Trophoblast cell (in vitro differentiated cells and primary cell): Measurements from ENCODE around the gene ITPA.

Source experiments
- DNase-seq, 2 donors: peaks; one replicate each; pipeline ENCODE4 v3.0.0-alpha.2; 2016
- H2AFZ ChIP-seq: 2 replicates; pipeline ENCODE4 v1.6.1; 2013; ENCODE audit warnings: low read length, moderate library complexity, mild to moderate bottlenecking; ENCODE audit not compliant: insufficient read depth, poor library complexity
- H2AK5ac ChIP-seq: 2 replicates; pipeline ENCODE4 v1.6.1; 2013; ENCODE audit warnings: mild to moderate bottlenecking, low read length
- H2BK120ac ChIP-seq: 2 replicates; pipeline ENCODE4 v1.6.1; 2013; ENCODE audit warnings: low read length, mild to moderate bottlenecking, moderate library complexity; ENCODE audit not compliant: insufficient read depth, poor library complexity
- H2BK12ac ChIP-seq: 2 replicates; pipeline ENCODE4 v1.6.1; 2013; ENCODE audit warnings: mild to moderate bottlenecking, low read length, moderate library complexity
- H2BK5ac ChIP-seq: 2 replicates; pipeline ENCODE4 v1.6.1; 2013; ENCODE audit warnings: low read length, low read depth, moderate library complexity, mild to moderate bottlenecking; ENCODE audit not compliant: poor library complexity
- H3K14ac ChIP-seq: 2 replicates; pipeline ENCODE4 v1.6.1; 2013; ENCODE audit warnings: mild to moderate bottlenecking, low read length
- H3K18ac ChIP-seq: 2 replicates; pipeline ENCODE4 v1.6.1; 2013; ENCODE audit warnings: mild to moderate bottlenecking, low read length
- H3K23ac ChIP-seq: 2 replicates; pipeline ENCODE4 v1.6.1; 2013; ENCODE audit warnings: low read length
- H3K27ac ChIP-seq: 2 replicates; pipeline ENCODE4 v1.5.1; 2013; ENCODE audit warnings: low read depth, mild to moderate bottlenecking, inconsistent platforms, low read length, moderate library complexity
- H3K27me3 ChIP-seq: 2 replicates; pipeline ENCODE4 v1.6.1; 2013; ENCODE audit warnings: inconsistent platforms, mild to moderate bottlenecking, low read length, moderate library complexity; ENCODE audit not compliant: insufficient read depth
- H3K36me3 ChIP-seq, 2 experiments: 1 replicate in 1 of 2; 2 replicates in 1 of 2; pipeline ENCODE4 v1.6.1; 2013; ENCODE audit warnings: low read length in 2 of 2, mild to moderate bottlenecking in 2 of 2, moderate library complexity in 1 of 2; ENCODE audit not compliant: insufficient read depth in 2 of 2, control insufficient read depth in 1 of 2
- H3K4ac ChIP-seq: 2 replicates; pipeline ENCODE4 v1.6.1; 2013; ENCODE audit warnings: low read depth, mild to moderate bottlenecking, low read length, moderate library complexity
- H3K4me1 ChIP-seq, 2 experiments: 1 replicate in 1 of 2; 2 replicates in 1 of 2; pipeline ENCODE4 v1.6.1; 2013; ENCODE audit warnings: low read length in 2 of 2, mild to moderate bottlenecking in 2 of 2, moderate library complexity in 1 of 2; ENCODE audit not compliant: insufficient read depth in 2 of 2, control insufficient read depth in 1 of 2
- H3K4me2 ChIP-seq: 2 replicates; pipeline ENCODE4 v1.6.1; 2013; ENCODE audit warnings: inconsistent platforms, mild to moderate bottlenecking, low read length, moderate library complexity
- H3K4me3 ChIP-seq: 2 replicates; pipeline ENCODE4 v1.5.1; 2013; ENCODE audit warnings: mild to moderate bottlenecking, low read depth, low read length, inconsistent platforms
- H3K79me1 ChIP-seq: one replicate; pipeline ENCODE4 v1.6.1; 2013; ENCODE audit warnings: low read length
- H3K79me2 ChIP-seq: 2 replicates; pipeline ENCODE4 v1.6.1; 2013; ENCODE audit warnings: low read length, mild to moderate bottlenecking; ENCODE audit not compliant: control insufficient read depth, insufficient read depth, poor library complexity
- H3K9ac ChIP-seq: 2 replicates; pipeline ENCODE4 v1.6.1; 2013; ENCODE audit warnings: mild to moderate bottlenecking, low read length
- H3K9me3 ChIP-seq: 2 replicates; pipeline ENCODE4 v1.6.1; 2013; ENCODE audit warnings: low read depth, mild to moderate bottlenecking, control low read depth, inconsistent platforms, low read length; ENCODE audit not compliant: insufficient read depth
- H4K12ac ChIP-seq: 2 replicates; pipeline ENCODE4 v1.6.1; 2013; ENCODE audit warnings: low read depth, mild to moderate bottlenecking, low read length, moderate library complexity
- H4K8ac ChIP-seq: 2 replicates; pipeline ENCODE4 v1.6.1; 2013; ENCODE audit warnings: low read depth, mild to moderate bottlenecking, low read length, moderate library complexity
- H4K91ac ChIP-seq: one replicate; pipeline ENCODE4 v1.6.1; 2013; ENCODE audit warnings: low read depth, mild to moderate bottlenecking, low read length, moderate library complexity
- WGBS: extraction: QIAGEN DNeasy Blood & Tissue Kit; methylation state at CpG from one replicate; pipeline ENCODE4 v1.1.7; 2013; ENCODE audit warnings: missing lambda C conversion rate; ENCODE audit not compliant: insufficient read length, insufficient coverage; ENCODE audit errors: extremely low coverage; 5-methylcytosine and 5-hydroxymethylcytosine counted together

Gene ITPA

GRCh38 chr20:3250091-3250504 lies 40.8 kb downstream of the ITPA start:
- Histone ChIP-seq H3K23ac (no peak overlapping the region), H3K79me1 (no peaks in the 10 kb centered on the region), H3K9ac (no peak overlapping the region), H3K4me2 (no peak overlapping the region), H3K14ac (no peak overlapping the region), H3K4me1 (peaks cover 0 to 7% of the 10 kb centered on the region in 2 experiments), H3K36me3 (peaks cover 18 to 19% of the 10 kb centered on the region in 2 experiments), H3K4ac (no peak overlapping the region), H2BK12ac (no peak overlapping the region), H3K18ac (no peak overlapping the region), H3K9me3 (no peaks in the 10 kb centered on the region), H3K79me2 (no peaks in the 10 kb centered on the region), H4K91ac (no peak overlapping the region), H4K8ac (no peak overlapping the region), H3K27ac (no peak overlapping the region), H3K27me3 (peaks cover 15% of the 10 kb centered on the region), H4K12ac (no peak overlapping the region), H2BK120ac (no peak overlapping the region), H2BK5ac (no peak overlapping the region), H3K4me3 (no peak overlapping the region), H2AFZ (no peak overlapping the region), H2AK5ac (no peak overlapping the region)
- WGBS = no CpG with 5 or more reads among the region's 10 CpGs
- DNase-seq = peak in 1 of 2 donors; percentile 43

- H3K9me3 ChIP-seq = no peaks in the 10 kb centered on the region
- no peak overlapping the region for H3K4me3 ChIP-seq
- no peak overlapping the region for H2BK12ac ChIP-seq
- no peak overlapping the region for H3K14ac ChIP-seq
- no peak overlapping the region for H2AFZ ChIP-seq
- H2BK5ac ChIP-seq = no peak overlapping the region
- H4K91ac ChIP-seq = no peak overlapping the region
- H3K36me3 ChIP-seq = peaks cover 27% of the 10 kb centered on the region in 2 experiments
- no peak overlapping the region for H2BK120ac ChIP-seq
- WGBS = no CpG with 5 or more reads among the region's 8 CpGs
- H3K79me1 ChIP-seq = no peaks in the 10 kb centered on the region
- no peak overlapping the region for H4K8ac ChIP-seq
- no peak overlapping the region for H2AK5ac ChIP-seq
- no peak overlapping the region for H3K18ac ChIP-seq
- no peak overlapping the region for H3K23ac ChIP-seq
- no peak for DNase-seq
- no peak overlapping the region for H3K4ac ChIP-seq
- H3K4me2 ChIP-seq = no peak overlapping the region
- H3K79me2 ChIP-seq = no peaks in the 10 kb centered on the region
- peaks cover 15% of the 10 kb centered on the region for H3K27me3 ChIP-seq
- H3K9ac ChIP-seq = no peak overlapping the region
- no peak overlapping the region for H3K27ac ChIP-seq
- H4K12ac ChIP-seq = no peak overlapping the region
- H3K4me1 ChIP-seq = peaks cover 0 to 7% of the 10 kb centered on the region in 2 experiments
These were observed 42.5 kb downstream of the ITPA start for GRCh38 chr20:3251806-3252205.

GRCh38 chr20:3255728-3256127 lies 46.4 kb downstream of the ITPA start:
- no CpG with 5 or more reads among the region's 5 CpGs for WGBS
- Histone ChIP-seq H3K27ac (no peak overlapping the region), H3K4me2 (no peak overlapping the region), H3K4me3 (no peak overlapping the region), H2AK5ac (no peak overlapping the region), H2AFZ (no peak overlapping the region), H3K4ac (no peak overlapping the region), H3K18ac (no peak overlapping the region), H3K27me3 (no peaks in the 10 kb centered on the region), H3K4me1 (no peaks in the 10 kb centered on the region), H2BK5ac (no peak overlapping the region), H2BK12ac (no peak overlapping the region), H4K91ac (no peak overlapping the region), H3K36me3 (peaks cover 35 to 41% of the 10 kb centered on the region in 2 experiments), H3K9me3 (no peaks in the 10 kb centered on the region), H3K79me2 (no peaks in the 10 kb centered on the region), H3K9ac (no peak overlapping the region), H2BK120ac (no peak overlapping the region), H3K14ac (no peak overlapping the region), H3K79me1 (no peaks in the 10 kb centered on the region), H4K8ac (no peak overlapping the region), H4K12ac (no peak overlapping the region), H3K23ac (no peak overlapping the region)
- DNase-seq = no peak

GRCh38 chr20:3258429-3258828 lies 49.1 kb downstream of the ITPA start:
- Histone ChIP-seq H3K23ac (no peak overlapping the region), H3K9me3 (no peaks in the 10 kb centered on the region), H4K12ac (no peak overlapping the region), H3K79me1 (no peaks in the 10 kb centered on the region), H3K4me1 (no peaks in the 10 kb centered on the region), H3K18ac (no peak overlapping the region), H2BK5ac (no peak overlapping the region), H3K4ac (no peak overlapping the region), H3K9ac (no peak overlapping the region), H3K79me2 (no peaks in the 10 kb centered on the region), H3K27ac (no peak overlapping the region), H3K4me3 (no peak overlapping the region), H2AK5ac (no peak overlapping the region), H2BK120ac (no peak overlapping the region), H3K4me2 (no peak overlapping the region), H4K91ac (no peak overlapping the region), H3K27me3 (no peaks in the 10 kb centered on the region), H4K8ac (no peak overlapping the region), H2AFZ (no peak overlapping the region), H2BK12ac (no peak overlapping the region), H3K36me3 (peaks cover 27 to 35% of the 10 kb centered on the region in 2 experiments), H3K14ac (no peak overlapping the region)
- no peak for DNase-seq
- WGBS = no CpG with 5 or more reads among the region's 5 CpGs
